H1 (cell line): Measurements from ENCODE around the gene TXLNG. TPM values are rescaled to one million over a fixed set of nuclear protein-coding genes. Genes with fewer than 3 reads are reported as not detected.

Source experiments
- ATF2 ChIP-seq: IDR thresholded peaks from 2 replicates; pipeline ENCODE4 v1.6.1; 2012; ENCODE audit warnings: low read length, inconsistent platforms
- CHD7 ChIP-seq: fragments of 300-600 bp; sonication (generic); IDR thresholded peaks from 2 replicates; pipeline ENCODE4 v1.7.1; 2012; ENCODE audit warnings: low read length, moderate library complexity, mild to moderate bottlenecking, inconsistent platforms; ENCODE audit not compliant: insufficient replicate concordance
- EZH2 ChIP-seq: fragments of 200-600 bp; sonication (generic); IDR thresholded peaks from 2 replicates; pipeline ENCODE4 v1.7.1; 2012; ENCODE audit warnings: low read depth, mild to moderate bottlenecking, moderate library complexity, low read length, inconsistent platforms; ENCODE audit not compliant: severe bottlenecking
- HDAC6 ChIP-seq: IDR thresholded peaks from one replicate; pipeline ENCODE4 v1.7.1; 2012; ENCODE audit warnings: low read depth, mild to moderate bottlenecking, inconsistent platforms, low read length, moderate library complexity
- JUN ChIP-seq: IDR thresholded peaks from 2 replicates; pipeline ENCODE4 v1.6.1; 2011; ENCODE audit warnings: low read depth, mild to moderate bottlenecking, improper control_type of control experiment, low read length
- POLR2AphosphoS5 ChIP-seq: IDR thresholded peaks from 2 replicates; pipeline ENCODE4 v1.6.1; 2011; ENCODE audit warnings: low read depth, low read length
- SP1 ChIP-seq: IDR thresholded peaks from 2 replicates; pipeline ENCODE4 v1.6.1; 2011; ENCODE audit warnings: low read depth, low read length
- polyA plus RNA-seq, 7 experiments: library from polyadenylated mRNA; depleted of rRNA in 3 of 7; stranded (reverse) in 5 of 7; unstranded in 2 of 7; fragments of >200 nt in 5 of 7; fragments of 200-250 nt in 2 of 7; gene quantifications; 1 replicate in 5 of 7; 2 replicates in 1 of 7; 4 replicates in 1 of 7; pipeline versions ENCODE4 v1.2.1 to v1.2.3, GENCODE V29; 2011 to 2013; ENCODE audit warnings: missing spikeins in 2 of 7, mixed read lengths in 2 of 7
- total RNA-seq: library from RNA; stranded (reverse); fragmentation: NEBNext Ultra II Directional; extraction: Animal tissue kit (Norgen Biotek cat#: 25700); gene quantifications from 2 replicates; pipeline ENCODE4 v1.2.1, GENCODE V29; 2021

Gene TXLNG
- total and polyA plus RNA-seq, 2 of the 8 experiments (the other 6 are each of a cell fraction or from before 2014, with no cell fraction given) = 32.9 to 42.9 TPM

GRCh38 chrX:16797358-16797757 is 11.1 kb downstream of the TXLNG start (continued):
- TF ChIP-seq ATF2 (no peak), CHD7 (no peak), EZH2 (no peak), POLR2AphosphoS5 (no peak), HDAC6 (no peak), SP1 (no peak), JUN (no peak)
- TF ChIP-seq, all 59 proteins: peak for 0
